ENCODE data around the gene CYP2A6. TPM values are rescaled to one million over a fixed set of nuclear protein-coding genes. Genes with fewer than 3 reads are reported as not detected.
"Not testable (repeated sequence)": the region's sequence is repeated elsewhere in the genome, so short reads cannot be mapped to it uniquely, and the experiment has no call there.

Gene CYP2A6, protein sequence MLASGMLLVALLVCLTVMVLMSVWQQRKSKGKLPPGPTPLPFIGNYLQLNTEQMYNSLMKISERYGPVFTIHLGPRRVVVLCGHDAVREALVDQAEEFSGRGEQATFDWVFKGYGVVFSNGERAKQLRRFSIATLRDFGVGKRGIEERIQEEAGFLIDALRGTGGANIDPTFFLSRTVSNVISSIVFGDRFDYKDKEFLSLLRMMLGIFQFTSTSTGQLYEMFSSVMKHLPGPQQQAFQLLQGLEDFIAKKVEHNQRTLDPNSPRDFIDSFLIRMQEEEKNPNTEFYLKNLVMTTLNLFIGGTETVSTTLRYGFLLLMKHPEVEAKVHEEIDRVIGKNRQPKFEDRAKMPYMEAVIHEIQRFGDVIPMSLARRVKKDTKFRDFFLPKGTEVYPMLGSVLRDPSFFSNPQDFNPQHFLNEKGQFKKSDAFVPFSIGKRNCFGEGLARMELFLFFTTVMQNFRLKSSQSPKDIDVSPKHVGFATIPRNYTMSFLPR
- not detected for total RNA-seq
- polyA plus RNA-seq = under 1 TPM in 1 of 2 donors, not detected in 1; 0.38 TPM
- long read RNA-seq, donor 1 = 0 reads
- long read RNA-seq, donor 2 = 0 reads

- H3K36me3 ChIP-seq (ENCODE audit: control insufficient read depth in 1 of 2, insufficient read depth in 2 of 2, low read length in 1 of 2); H3K9me3 ChIP-seq (ENCODE audit: control insufficient read depth, low read length); H3K27me3 ChIP-seq (ENCODE audit: control insufficient read depth in 1 of 2, insufficient read depth in 2 of 2, low read length in 1 of 2); ATAC-seq (ENCODE audit: low FRiP score); intact Hi-C loops (cut with DNase I); H3K4me3 ChIP-seq (ENCODE audit: low read length in 2 of 2); DNase-seq; H3K4me1 ChIP-seq (ENCODE audit: control insufficient read depth in 1 of 2, insufficient read depth in 2 of 2, low read length in 2 of 2); H3K27ac ChIP-seq (ENCODE audit: low read depth in 1 of 2, low read length in 2 of 2): not testable (repeated sequence)
- 89 to 90% methylated on average over 3 of the region's 3 CpGs for WGBS, 2 donors
These were observed at the start of gene CYP2A6 for GRCh38 chr19:40850277-40850676. TSS of gene CYP2A6 (minus strand) at chr19:40850447. CDS start at chr19:40850426, 21 bp downstream.

- 80 to 82% methylated on average over 12 of the region's 12 CpGs for WGBS, 2 donors
- H3K36me3 ChIP-seq (ENCODE audit: control insufficient read depth in 1 of 2, insufficient read depth in 2 of 2, low read length in 1 of 2); H3K4me3 ChIP-seq (ENCODE audit: low read length in 2 of 2); H3K4me1 ChIP-seq (ENCODE audit: control insufficient read depth in 1 of 2, insufficient read depth in 2 of 2, low read length in 2 of 2); intact Hi-C loops (cut with DNase I); ATAC-seq (ENCODE audit: low FRiP score); H3K27me3 ChIP-seq (ENCODE audit: control insufficient read depth in 1 of 2, insufficient read depth in 2 of 2, low read length in 1 of 2); DNase-seq; H3K9me3 ChIP-seq (ENCODE audit: control insufficient read depth, low read length); H3K27ac ChIP-seq (ENCODE audit: low read depth in 1 of 2, low read length in 2 of 2): not testable (repeated sequence)
These were observed 49.7 kb upstream of the CYP2A6 start for GRCh38 chr19:40899964-40900363.

GRCh38 chr19:40896843-40897789, 46.9 kb upstream of the CYP2A6 start:
- H3K27me3 ChIP-seq (ENCODE audit: control insufficient read depth in 1 of 2, insufficient read depth in 2 of 2, low read length in 1 of 2); H3K4me1 ChIP-seq (ENCODE audit: control insufficient read depth in 1 of 2, insufficient read depth in 2 of 2, low read length in 2 of 2); H3K36me3 ChIP-seq (ENCODE audit: control insufficient read depth in 1 of 2, insufficient read depth in 2 of 2, low read length in 1 of 2); H3K9me3 ChIP-seq (ENCODE audit: control insufficient read depth, low read length); ATAC-seq (ENCODE audit: low FRiP score); intact Hi-C loops (cut with DNase I); H3K4me3 ChIP-seq (ENCODE audit: low read length in 2 of 2); H3K27ac ChIP-seq (ENCODE audit: low read depth in 1 of 2, low read length in 2 of 2); DNase-seq: not testable (repeated sequence)
- 83 to 85% methylated on average over 13 of the region's 13 CpGs for WGBS, 2 donors

DNA sequence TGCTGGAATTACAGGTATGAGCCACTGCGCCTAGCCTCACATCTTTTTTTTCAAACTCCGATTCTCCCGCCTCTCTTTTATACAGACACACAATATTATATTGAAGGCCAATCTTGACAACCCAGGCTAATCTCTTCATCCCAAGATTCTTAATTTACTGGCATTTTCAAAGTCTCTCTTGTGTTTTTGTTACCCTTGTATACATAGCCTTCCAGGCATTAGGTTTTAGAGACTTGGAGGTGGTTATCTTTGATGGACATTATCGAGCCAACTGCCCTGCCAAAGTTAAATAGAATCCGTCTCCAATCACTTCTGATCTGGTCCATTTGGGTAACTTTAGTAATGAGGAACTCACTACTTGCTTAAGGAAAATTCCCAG, 46.2 kb upstream of the CYP2A6 start:
- intact Hi-C loops (cut with DNase I) = no loop called here
- no peaks in the 10 kb centered on the region for H3K27me3 ChIP-seq (ENCODE audit: control insufficient read depth in 1 of 2, insufficient read depth in 2 of 2, low read length in 1 of 2)
- ATAC-seq (ENCODE audit: low FRiP score) (no peak), DNase-seq (no peak)
- WGBS, 2 donors = 83 to 91% methylated on average over 5 of the region's 5 CpGs
- H3K4me1 ChIP-seq (ENCODE audit: control insufficient read depth in 1 of 2, insufficient read depth in 2 of 2, low read length in 2 of 2) = no peaks in the 10 kb centered on the region
- no peak overlapping the region for H3K27ac ChIP-seq (ENCODE audit: low read depth in 1 of 2, low read length in 2 of 2)
- H3K9me3 ChIP-seq (ENCODE audit: control insufficient read depth, low read length) = no peaks in the 10 kb centered on the region
- H3K36me3 ChIP-seq (ENCODE audit: control insufficient read depth in 1 of 2, insufficient read depth in 2 of 2, low read length in 1 of 2) = no peaks in the 10 kb centered on the region
- no peak overlapping the region for H3K4me3 ChIP-seq (ENCODE audit: low read length in 2 of 2)

GRCh38 chr19:40893112-40893511, 42.9 kb upstream of the CYP2A6 start:
- H3K9me3 ChIP-seq (ENCODE audit: control insufficient read depth, low read length) = no peaks in the 10 kb centered on the region
- DNase-seq = no peak
- no peak overlapping the region for H3K27ac ChIP-seq (ENCODE audit: low read depth in 1 of 2, low read length in 2 of 2)
- intact Hi-C loops (cut with DNase I) = no loop called here
- no peak for ATAC-seq (ENCODE audit: low FRiP score)
- no peaks in the 10 kb centered on the region for H3K4me1 ChIP-seq (ENCODE audit: control insufficient read depth in 1 of 2, insufficient read depth in 2 of 2, low read length in 2 of 2)
- no peak overlapping the region for H3K4me3 ChIP-seq (ENCODE audit: low read length in 2 of 2)
- H3K27me3 ChIP-seq (ENCODE audit: control insufficient read depth in 1 of 2, insufficient read depth in 2 of 2, low read length in 1 of 2) = no peaks in the 10 kb centered on the region
- H3K36me3 ChIP-seq (ENCODE audit: control insufficient read depth in 1 of 2, insufficient read depth in 2 of 2, low read length in 1 of 2) = no peaks in the 10 kb centered on the region

DNA sequence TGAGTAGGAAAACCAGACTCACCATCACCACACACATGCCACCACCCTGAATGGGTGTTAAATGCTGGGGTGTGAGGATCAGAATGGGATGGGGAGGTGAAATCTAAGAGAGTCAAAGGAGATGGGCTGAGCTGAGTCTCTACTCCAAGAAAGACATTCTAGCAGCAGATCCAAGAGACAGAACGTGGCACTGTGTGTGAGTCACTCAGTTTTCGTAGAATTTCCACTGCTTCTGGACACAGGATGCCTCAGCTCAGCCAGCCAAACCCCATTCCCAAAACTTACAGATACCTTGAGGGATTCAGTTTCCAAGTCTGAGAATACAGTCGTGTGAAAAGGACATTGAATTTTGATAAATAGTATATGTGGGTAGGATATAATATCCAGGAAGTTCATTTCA, 39.1 kb upstream of the CYP2A6 start:
- no peaks in the 10 kb centered on the region for H3K4me1 ChIP-seq (ENCODE audit: control insufficient read depth in 1 of 2, insufficient read depth in 2 of 2, low read length in 2 of 2)
- DNase-seq (no peak), ATAC-seq (ENCODE audit: low FRiP score) (no peak)
- intact Hi-C loops (cut with DNase I) = no loop called here
- no peaks in the 10 kb centered on the region for H3K27me3 ChIP-seq (ENCODE audit: control insufficient read depth in 1 of 2, insufficient read depth in 2 of 2, low read length in 1 of 2)
- H3K4me3 ChIP-seq (ENCODE audit: low read length in 2 of 2) = no peak overlapping the region
- 40 to 44% methylated on average over 3 of the region's 3 CpGs for WGBS, 2 donors
- no peaks in the 10 kb centered on the region for H3K36me3 ChIP-seq (ENCODE audit: control insufficient read depth in 1 of 2, insufficient read depth in 2 of 2, low read length in 1 of 2)
- H3K27ac ChIP-seq (ENCODE audit: low read depth in 1 of 2, low read length in 2 of 2) = no peak overlapping the region
- no peaks in the 10 kb centered on the region for H3K9me3 ChIP-seq (ENCODE audit: control insufficient read depth, low read length)

GRCh38 chr19:40888191-40888590, 37.9 kb upstream of the CYP2A6 start:
- H3K4me1 ChIP-seq (ENCODE audit: control insufficient read depth in 1 of 2, insufficient read depth in 2 of 2, low read length in 2 of 2) = no peaks in the 10 kb centered on the region
- DNase-seq (no peak), ATAC-seq (ENCODE audit: low FRiP score) (no peak)
- no peaks in the 10 kb centered on the region for H3K36me3 ChIP-seq (ENCODE audit: control insufficient read depth in 1 of 2, insufficient read depth in 2 of 2, low read length in 1 of 2)
- H3K27ac ChIP-seq (ENCODE audit: low read depth in 1 of 2, low read length in 2 of 2) = no peak overlapping the region
- WGBS, 2 donors = 80% methylated on average over 4 of the region's 4 CpGs
- intact Hi-C loops (cut with DNase I) = no loop called here
- H3K27me3 ChIP-seq (ENCODE audit: control insufficient read depth in 1 of 2, insufficient read depth in 2 of 2, low read length in 1 of 2) = no peaks in the 10 kb centered on the region
- H3K4me3 ChIP-seq (ENCODE audit: low read length in 2 of 2) = no peak overlapping the region
- no peaks in the 10 kb centered on the region for H3K9me3 ChIP-seq (ENCODE audit: control insufficient read depth, low read length)

GRCh38 chr19:40884187-40884931, 34.1 kb upstream of the CYP2A6 start:
- DNase-seq; ATAC-seq (ENCODE audit: low FRiP score); H3K36me3 ChIP-seq (ENCODE audit: control insufficient read depth in 1 of 2, insufficient read depth in 2 of 2, low read length in 1 of 2); H3K4me3 ChIP-seq (ENCODE audit: low read length in 2 of 2); H3K27ac ChIP-seq (ENCODE audit: low read depth in 1 of 2, low read length in 2 of 2); H3K4me1 ChIP-seq (ENCODE audit: control insufficient read depth in 1 of 2, insufficient read depth in 2 of 2, low read length in 2 of 2); H3K9me3 ChIP-seq (ENCODE audit: control insufficient read depth, low read length); H3K27me3 ChIP-seq (ENCODE audit: control insufficient read depth in 1 of 2, insufficient read depth in 2 of 2, low read length in 1 of 2); intact Hi-C loops (cut with DNase I): not testable (repeated sequence)
- WGBS, 2 donors = no CpG with 5 or more reads among the region's 1 CpG

All from aorta (tissue), 5 donors.